ENCODE results near the gene BACE2.

The BACE2 gene

GRCh38 chr21:41149199-41149598, 18.8 kb upstream of the BACE2 start:
- DNase-seq: no peak

- no peak for DNase-seq
These were observed 15.8 kb upstream of the BACE2 start for GRCh38 chr21:41152147-41152546.

- no peak for DNase-seq
These were observed 14.5 kb upstream of the BACE2 start for GRCh38 chr21:41153443-41153842.

- no peak for DNase-seq
These were observed 11.8 kb upstream of the BACE2 start for GRCh38 chr21:41156142-41156541.

- DNase-seq: no peak
These were observed 9.9 kb upstream of the BACE2 start for GRCh38 chr21:41158026-41158425.

- DNase-seq: no peak
These were observed 7.9 kb upstream of the BACE2 start for GRCh38 chr21:41160036-41160435.

- no peak for DNase-seq
These were observed 6.5 kb upstream of the BACE2 start for GRCh38 chr21:41161428-41161827.

- DNase-seq: no peak
These were observed 5.9 kb upstream of the BACE2 start for GRCh38 chr21:41162096-41162495.

- no peak for DNase-seq
These were observed 4.9 kb upstream of the BACE2 start for GRCh38 chr21:41163091-41163490.

- no peak for DNase-seq
These were observed 3.9 kb upstream of the BACE2 start for GRCh38 chr21:41164052-41164451.

- no peak for DNase-seq
These were observed 2.8 kb upstream of the BACE2 start for GRCh38 chr21:41164981-41165655.

GRCh38 chr21:41166884-41167283, 1.1 kb upstream of the BACE2 start:
- DNase-seq: no peak

- no peak for DNase-seq
These were observed 664 bp downstream of the BACE2 start for GRCh38 chr21:41168391-41169257.

- no peak for DNase-seq
These were observed 1.3 kb downstream of the BACE2 start for GRCh38 chr21:41169258-41169576.

- DNase-seq: no peak
These were observed 1.7 kb downstream of the BACE2 start for GRCh38 chr21:41169701-41170100.

- no peak for DNase-seq
These were observed 2.5 kb downstream of the BACE2 start for GRCh38 chr21:41170442-41170841.

GRCh38 chr21:41170859-41171609, 3.1 kb downstream of the BACE2 start:
- DNase-seq: no peak

GRCh38 chr21:41175080-41175479, 7.1 kb downstream of the BACE2 start:
- no peak for DNase-seq

- no peak for DNase-seq
These were observed 8.9 kb downstream of the BACE2 start for GRCh38 chr21:41176846-41177245.

- DNase-seq: no peak
These were observed 12.8 kb downstream of the BACE2 start for GRCh38 chr21:41180752-41181151.

- no peak for DNase-seq
These were observed 14.6 kb downstream of the BACE2 start for GRCh38 chr21:41182547-41182946.

- no peak for DNase-seq
These were observed 15.6 kb downstream of the BACE2 start for GRCh38 chr21:41183575-41183974.

- no peak for DNase-seq
These were observed 17.8 kb downstream of the BACE2 start for GRCh38 chr21:41185802-41186201.
